GM21786 (cell line): ENCODE results near the gene ABLIM2.

Experiments
- ATAC-seq: cut with Tn5 transposase; IDR thresholded peaks from one replicate; pipeline ENCODE4 v1.9.1; 2021; ENCODE audit not compliant: unreplicated experiment

The ABLIM2 gene

DNA sequence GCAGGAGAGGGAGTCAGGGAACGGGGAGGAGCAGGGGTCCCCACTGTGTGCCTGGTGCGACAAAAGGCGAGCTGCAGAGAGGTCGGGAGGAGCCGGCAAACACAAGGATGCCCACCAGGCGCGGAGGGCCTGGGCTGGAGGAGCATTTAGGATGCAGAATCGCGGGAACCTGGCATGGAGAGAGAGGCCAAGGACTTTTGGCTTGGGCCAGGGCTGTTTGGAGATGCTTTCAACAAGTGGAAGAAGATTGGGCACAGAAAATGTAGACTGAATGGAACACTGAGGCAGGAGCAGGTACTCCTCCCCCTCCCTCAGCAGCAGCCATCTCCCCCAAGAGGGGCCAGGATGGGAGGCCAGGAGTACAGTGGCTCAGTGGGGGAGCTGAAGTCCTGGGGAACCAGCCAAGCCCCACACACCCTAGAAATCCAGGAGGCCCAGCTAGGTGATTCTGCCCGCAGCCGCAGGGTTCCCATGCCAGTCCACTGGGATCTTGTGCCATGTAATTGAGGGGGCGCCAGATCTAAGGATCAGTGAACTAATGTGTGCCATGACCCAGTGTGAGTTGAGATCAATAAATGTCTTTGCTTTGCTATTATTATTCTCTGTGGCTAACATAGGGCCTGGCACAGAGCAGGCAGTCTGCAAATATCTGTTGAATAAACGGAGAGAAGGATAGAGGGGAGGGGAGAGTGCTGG is 1.1 kb upstream of the ABLIM2 start:
- ATAC-seq: no peak

DNA sequence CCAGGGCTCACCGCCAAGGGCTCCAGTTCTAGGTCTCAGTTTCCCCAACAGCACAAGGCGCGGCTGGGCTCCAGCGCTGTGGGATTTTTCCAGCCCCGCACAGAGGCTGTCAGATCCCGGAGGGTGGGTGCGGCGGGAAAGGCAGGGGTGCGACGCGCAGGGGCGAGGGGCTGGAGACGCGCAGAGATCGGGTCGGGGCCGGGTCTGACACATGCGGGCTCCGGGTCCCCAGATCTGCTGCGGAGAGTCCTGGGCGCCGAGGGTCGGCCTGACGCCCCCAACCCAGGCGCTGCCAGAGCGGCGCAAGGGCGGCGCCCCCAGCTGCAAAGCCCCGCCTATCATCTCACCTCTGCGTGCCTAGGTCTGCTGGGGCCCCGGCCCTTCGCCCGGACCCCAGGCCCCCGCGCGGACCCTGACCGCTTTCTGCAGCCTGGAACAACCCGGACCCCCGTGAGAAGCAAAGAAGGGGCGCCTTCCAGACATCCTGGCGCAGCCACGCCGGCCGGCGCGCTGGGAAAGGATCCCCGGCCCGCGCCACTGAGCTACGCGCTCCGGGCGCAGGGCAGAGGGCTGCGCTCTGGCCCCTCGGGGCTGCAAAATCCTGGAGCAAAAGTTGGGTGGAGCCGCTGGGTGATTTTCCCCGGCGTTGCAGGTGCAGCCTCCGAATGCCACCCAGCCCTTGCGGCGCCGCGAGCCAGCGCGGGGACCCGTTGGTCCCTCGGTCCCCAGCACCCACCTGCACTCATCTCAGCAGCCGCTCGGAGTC is 486 bp downstream of the ABLIM2 start:
- ATAC-seq: no peak

DNA sequence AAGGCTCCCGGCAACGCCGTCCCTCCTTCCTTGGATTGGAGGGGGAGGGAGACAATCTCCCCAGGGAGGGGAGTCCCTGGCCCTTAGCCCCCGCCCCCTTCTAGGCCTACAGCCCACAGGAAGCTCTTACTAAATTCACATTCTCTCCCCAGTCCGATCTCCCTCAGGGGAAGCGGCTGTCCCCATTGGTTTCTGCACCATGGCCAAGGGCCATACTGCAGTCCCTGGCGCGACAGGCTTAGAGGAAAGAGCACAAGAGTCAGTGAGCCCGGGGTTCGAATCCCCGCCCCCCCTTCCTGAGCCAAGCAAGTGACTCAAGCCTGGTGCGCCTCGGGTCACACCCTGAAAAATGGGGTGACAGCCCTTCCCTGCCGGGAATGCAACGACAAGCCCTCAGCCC is 1.1 kb downstream of the ABLIM2 start:
- no peak for ATAC-seq

DNA sequence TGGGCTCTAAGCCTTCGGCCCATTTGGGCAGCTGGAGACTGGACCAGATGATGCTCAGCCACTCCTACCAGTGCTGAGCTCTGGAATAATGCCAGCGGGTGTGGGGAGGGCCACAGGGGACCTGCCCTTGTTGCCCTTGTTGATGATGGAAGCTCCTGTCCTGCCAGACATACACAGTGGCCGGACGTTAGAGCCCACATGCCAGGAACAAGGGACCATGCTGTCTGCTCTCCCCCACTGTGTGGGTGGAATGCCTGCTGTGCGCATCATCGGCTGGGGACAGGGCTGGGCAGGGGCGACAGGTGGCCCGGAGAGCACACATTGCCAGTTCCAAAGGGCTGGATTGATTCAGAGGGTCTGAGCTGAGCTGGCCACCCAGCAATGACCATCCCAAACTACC is 2.0 kb downstream of the ABLIM2 start:
- ATAC-seq: no peak

DNA sequence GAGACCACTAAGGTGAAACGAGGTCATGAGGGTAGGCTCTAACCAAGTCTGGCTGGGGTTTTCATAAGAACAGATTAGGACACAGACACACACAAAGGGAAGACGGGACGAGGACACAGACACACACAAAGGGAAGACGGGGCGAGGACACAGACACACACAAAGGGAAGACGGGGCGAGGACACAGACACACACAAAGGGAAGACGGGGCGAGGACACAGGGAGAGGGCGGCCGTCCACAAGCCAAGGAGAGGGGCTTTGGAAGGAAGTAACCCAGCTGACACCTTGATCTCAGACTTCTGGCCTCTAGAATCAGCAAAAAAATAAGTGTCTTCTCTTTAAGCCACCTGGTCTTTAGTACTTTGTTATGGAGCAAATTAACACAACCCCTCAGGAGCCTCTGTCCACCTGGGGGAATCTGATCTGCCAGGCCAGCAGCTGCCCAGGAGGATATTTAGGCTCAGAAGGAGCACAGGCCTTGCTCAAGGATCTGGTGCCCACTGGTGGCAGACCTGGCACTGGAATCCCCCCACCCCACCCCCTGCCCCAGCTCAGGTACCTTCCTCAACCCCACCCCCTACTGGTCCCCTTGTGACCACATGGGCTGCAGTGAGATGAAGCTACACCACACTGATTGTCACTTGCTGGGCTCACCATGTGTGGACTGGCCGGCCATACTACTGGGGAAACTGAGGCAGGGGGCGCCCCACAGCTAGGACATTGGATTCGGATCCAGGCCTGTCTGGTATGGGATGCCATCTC is 2.8 kb downstream of the ABLIM2 start:
- ATAC-seq: no peak

DNA sequence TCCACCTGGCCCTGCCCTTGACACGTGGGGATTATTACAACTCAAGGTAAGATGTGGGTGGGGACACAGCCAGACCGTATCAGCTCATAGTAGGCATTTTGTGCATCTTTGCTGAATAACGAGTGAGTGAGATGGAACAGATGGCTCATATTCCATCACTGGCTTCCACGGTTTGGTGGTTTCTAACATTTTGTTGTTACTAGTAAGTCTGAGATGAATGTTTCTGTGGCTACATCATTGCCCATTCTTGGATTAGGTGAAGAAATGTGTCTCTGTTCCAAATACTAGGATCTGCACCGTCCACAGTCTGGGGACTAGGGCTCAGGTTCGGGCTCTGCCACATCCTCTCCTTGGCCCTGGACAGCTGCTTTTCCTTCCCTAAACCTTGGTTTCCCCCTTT is 3.6 kb downstream of the ABLIM2 start:
- no peak for ATAC-seq

DNA sequence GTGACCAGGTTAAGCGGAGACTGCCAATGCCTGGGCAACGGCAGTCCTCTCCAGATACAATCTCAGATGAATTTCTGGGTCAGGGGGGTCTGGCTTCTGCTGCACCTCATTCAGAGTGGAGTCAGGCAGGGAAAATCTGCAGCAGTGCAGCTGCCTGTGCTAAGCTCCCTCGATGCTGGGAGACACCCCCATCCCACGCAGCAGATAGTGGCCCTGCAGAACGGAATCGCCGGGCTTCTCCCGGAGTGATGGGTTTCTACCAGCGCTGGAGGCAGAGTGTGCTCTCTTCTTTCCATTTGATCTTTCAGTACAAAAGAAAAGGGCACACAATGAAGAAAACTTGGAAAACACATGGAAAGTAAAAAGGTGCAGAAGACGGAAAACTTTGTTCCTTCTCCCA is 5.2 kb downstream of the ABLIM2 start:
- no peak for ATAC-seq

DNA sequence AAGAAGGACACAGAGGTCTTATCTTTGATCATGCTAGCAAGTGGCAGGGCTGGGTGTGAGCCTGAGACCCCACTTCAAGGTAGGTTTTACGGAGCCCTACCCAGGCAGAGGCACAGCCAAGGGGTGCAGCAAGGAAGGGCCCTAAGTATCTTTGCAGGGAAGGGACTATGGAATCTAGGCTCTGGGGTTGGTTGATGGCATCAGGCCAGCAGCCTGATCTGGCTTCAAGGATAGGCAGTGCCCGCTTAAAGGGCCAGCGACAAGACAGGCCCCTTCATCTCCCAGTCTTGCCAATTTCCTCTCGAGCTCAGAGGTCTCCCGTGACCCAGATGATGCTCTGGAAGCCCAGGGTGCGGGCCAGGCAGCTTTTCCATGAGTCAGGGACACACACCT is 5.8 kb downstream of the ABLIM2 start:
- ATAC-seq: no peak

DNA sequence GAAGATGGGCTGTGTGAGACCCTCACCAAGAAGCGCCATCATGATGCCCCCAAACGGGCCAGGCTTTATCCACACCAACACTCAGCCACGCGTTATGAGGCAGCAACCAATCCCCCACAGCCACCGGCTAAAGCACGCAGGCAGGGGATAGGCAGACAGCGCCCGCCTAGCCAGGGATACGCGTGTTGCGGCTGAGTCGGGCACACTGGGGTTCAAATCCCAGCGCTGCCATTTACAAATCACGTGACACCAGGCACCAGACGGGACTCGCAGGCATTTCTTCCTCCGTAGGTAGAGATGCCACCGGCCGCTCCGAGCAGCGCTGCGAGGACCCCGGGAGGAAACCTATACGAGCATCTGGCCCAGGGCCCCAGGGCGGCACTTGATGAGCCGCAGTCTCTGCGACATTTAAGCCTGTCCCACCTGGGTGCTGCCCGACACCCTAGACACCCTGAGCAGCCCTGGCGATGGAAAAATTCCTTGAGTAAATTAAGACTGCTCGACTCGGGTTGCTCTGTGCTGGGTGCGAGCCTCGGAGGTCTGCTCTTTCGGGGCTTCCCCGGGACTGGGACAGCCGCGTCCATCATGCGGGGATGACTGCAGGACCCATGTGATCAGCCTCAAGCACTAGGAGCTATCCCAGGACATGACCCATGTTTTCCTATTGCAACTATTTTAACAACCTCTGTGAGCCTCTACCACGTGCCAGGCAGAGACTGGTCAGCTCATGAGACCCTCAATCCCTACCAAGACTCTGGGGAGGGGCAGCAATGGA is 6.3 kb downstream of the ABLIM2 start:
- no peak for ATAC-seq

DNA sequence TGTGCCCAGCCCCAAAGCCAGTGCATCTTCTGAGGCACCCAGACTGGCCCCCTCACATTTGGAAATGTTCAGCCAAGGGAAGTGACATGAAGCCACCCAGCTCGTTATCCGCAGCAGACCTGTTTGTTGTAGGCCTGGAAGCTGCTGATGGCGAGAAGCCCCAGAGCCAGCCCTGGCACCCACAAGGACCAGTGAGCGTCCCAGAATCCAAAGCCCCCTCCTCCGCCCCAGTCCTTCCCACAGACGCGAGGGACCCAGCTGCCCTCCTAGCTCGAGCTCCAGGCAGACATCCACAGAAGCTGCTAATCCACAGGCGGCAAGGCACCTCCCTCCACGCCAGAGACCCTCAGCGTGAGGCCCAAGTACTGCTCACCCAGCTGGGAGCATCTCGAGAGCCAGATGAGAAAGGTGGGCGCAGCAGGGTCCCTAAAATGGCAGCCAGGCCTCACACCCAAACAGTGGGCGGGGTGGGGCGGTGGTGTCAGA is 7.4 kb downstream of the ABLIM2 start:
- ATAC-seq: no peak

DNA sequence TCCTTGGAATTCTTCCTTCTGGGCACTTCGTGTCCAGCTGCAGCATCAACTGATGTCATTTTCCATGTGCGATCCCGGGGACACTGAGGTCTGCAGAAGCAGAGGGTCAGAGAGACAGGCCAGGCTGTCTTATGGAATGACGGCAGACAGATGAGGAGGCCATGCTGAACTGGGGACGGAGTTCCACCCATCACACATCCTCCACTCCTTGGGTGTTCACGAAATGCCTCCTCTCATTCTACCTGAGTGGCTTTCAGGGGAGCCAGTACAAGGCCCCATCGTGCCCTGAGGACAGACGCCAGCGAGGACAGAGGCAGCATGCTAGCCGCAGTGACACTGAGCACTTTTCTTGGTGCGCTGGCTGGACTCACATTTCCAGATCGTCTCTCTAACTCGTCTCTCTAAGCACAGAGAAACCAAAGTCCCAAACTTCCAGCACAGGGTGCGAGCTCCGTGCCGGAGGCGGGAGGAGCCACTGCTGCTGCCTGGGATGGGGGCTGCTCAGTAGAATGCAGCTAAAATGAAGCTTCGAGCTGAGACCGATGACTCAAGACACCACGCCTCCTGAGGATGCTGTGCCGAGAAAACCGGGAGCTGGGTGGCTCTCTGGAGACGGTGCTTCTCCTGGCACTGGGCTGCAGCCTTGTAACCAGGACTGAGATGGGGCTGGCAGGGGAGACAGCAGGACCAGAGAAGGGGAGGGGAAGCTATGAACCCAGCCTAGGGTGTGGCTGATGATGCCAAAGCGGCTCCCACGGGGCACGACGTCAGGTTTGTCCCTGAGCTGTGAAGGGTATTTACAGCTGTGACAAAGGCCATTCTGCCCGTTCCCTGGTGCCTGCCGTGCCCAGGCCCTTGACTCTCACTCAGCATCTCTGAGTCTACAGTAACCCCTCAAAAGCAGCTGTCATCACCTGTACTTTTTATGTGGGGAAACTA is 8.2 kb downstream of the ABLIM2 start:
- no peak for ATAC-seq

DNA sequence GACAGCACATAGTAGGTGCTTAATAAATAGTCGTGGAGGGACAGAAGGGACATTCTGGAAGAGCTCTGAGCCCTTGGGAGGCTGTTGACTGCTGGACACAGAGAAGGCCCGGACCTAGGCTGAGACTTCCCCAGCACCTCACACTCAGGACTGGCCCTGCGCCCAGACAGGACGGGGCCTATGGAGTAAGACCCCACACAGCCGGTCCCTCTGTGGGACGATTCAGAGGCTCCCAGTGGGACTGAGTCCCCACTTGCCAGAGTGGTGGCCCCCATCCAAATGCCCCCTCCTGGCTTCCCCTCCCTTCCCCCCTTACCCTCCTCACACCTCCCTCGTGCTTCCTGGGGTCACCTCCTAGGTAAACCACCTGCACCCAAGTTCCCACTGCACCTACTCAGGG is 8.9 kb downstream of the ABLIM2 start:
- no peak for ATAC-seq

DNA sequence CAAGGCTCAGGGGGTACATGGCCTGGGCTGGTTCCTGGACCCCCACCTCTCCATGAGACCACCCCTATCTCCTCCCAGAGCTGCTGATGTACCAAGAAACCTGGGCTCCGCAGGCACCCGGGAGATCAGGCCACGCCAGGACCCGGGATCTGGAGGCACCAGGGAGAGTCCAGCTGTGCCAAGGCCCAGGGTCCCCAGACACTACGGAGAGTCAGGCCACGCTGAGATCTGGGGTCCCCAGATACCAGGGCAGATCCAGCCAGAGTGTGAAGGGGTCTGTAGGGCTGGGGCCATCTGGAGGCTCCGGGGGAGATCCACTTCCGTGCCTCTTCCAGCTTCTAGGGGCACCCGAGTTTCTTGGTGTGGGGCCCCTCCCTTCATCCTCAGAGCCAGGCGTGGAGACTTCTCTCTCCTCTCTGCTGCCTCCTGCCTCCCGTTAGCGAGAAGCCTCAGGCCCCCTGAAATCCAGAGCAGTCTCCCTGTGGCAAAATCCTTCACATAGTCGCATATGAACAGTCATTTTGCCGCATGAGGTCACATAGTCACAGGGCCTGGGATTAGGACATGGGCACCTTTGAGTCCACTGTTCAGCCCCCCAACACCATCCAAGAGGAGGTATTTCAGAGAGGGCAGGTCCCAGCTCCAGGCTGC is 9.7 kb downstream of the ABLIM2 start:
- no peak for ATAC-seq

DNA sequence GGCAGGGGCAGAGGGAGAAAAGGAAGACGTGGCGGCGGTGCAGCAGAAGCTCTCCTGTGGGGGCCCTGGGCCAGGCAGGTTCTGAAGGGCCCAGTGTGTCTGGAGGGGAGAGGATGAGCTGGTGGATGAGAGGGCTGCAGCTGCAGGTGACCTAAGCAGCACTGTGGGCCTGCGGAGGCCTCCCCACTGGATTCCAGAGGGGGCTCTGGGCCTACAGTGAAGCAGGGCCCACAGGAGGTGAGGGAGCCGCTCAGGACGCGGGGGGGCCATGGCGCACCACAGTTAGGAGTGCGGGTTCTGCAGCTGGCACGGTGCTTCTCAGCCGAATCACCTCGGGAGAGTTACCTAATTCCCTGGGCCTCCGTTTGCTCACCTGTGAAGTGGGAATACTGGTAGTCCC is 10.5 kb downstream of the ABLIM2 start:
- ATAC-seq: no peak

DNA sequence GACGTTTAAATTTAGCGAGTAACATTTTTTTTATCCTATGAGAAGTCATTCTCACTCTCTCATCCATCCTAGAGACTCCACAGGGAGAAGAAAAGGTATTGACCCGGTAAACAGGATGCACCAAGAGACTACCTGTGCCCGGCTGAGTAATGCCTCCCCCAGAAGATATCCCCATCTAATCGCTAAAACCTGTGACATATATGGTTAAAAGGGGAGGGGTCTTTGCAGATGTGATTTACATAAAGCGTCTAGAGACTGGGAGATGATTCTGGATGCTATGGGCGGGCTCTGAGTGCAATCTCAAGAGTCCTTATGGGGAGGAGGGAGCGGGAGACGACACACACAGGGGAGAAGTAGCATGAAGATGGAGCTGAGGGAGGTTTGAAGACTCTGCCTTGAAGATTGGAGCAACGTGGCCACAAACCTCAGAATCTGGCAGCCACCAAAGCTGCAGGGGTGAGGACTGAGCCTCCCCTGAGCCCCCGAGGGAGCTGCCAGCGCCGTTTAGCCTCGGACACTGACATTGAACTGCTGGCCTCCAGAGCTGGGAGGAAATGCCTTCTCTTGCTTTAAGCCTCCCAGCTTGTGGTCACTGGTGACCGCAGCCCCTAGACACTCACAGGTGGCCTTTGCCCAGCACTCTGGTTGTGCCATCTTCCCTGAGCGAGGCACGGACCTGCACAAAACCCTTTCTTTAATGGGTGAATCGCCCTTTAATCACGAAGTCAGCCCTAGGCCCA is 11.2 kb downstream of the ABLIM2 start:
- no peak for ATAC-seq

DNA sequence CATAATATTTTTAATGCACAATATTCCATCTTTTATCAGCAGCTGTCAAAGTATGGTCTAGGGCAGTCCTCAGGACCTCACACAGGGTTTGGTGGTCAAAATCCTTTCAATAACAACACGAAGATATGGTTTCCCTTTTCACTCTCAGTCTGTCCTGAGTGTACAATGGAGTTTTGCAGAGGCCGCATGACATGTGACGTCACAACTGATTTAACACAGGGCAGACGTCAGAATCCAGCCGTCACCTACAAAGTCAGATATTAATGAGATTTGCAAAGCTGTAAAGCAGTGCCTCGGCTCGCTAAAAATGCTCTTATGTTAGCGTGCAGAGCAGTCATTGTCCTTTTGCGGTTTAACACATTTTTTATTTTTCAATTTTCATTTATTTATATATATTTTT is 12.5 kb downstream of the ABLIM2 start:
- no peak for ATAC-seq

DNA sequence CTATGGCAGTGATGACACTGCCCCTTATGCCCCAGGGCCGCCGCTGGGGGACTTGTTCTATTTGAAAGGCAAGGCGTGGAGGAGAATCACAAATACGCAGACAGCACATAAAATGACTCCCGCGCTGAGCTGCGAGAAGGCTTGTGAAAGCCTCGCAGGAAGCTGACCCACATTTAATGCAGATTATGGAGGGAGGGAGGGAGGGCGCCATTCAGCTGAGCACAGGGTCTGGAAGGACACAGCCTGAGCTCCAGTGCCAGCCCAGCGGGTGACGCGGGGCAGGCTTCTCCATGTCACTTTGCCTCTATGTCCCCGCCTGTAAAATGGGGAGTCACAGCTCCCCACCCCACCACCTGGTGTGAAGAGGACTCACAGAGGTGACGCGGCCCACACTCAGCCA is 14.3 kb downstream of the ABLIM2 start:
- no peak for ATAC-seq

DNA sequence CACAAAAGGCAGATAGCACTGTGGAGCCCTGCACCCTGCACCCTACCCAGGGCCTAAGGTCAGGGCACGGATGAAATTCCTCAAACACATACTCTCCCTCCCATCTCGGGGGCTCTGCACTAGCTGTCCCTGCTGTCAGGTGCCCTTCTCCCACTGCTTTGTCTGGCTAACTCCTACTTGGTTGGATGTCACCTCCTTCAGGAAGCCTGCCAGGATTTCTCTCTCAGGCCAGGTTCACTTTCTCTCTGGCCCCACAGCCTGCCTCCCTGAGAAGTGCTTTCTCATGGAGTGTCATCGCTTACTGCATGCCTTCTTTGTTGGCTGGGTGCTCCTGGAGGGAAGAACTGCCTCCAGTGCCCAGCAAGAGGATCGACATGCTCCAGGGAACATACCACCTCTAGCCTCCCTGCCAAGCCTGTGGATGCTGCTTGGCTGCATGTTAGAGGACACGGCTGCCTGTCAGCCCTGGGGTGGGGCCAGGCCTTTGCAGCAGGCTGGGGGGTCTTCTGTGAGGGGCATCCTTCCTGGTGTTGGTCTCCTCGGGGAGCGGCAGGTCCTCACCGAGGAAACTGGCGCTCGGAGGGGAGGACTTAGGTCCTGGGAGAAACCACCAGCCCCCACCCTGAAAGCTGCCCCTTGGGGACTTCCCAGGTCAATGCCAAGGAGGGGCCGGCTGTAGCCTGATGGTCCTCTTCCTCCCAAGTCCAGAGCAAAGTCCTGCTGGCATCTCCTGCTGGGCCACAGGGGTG is 15.0 kb downstream of the ABLIM2 start:
- ATAC-seq: no peak
